HepG2 (cell line): ENCODE measurements around the gene DYNC2H1.

ENCODE experiments used
- ADNP ChIP-seq: sonication (generic); formaldehyde crosslinking; IDR thresholded peaks from 2 replicates; pipeline ENCODE4 v1.4.0; 2020; ENCODE audit warnings: missing genetic modification reagents
- GLI4 ChIP-seq: sonication (generic); formaldehyde crosslinking; IDR thresholded peaks from 2 replicates; pipeline ENCODE4 v1.5.1; 2020; ENCODE audit warnings: missing genetic modification reagents, mild to moderate bottlenecking, moderate library complexity, borderline replicate concordance
- KDM1A ChIP-seq: IDR thresholded peaks from 2 replicates; pipeline ENCODE4 v1.6.1; 2016; ENCODE audit warnings: missing compliant biosample characterization
- MYNN ChIP-seq: sonication (generic); formaldehyde crosslinking; IDR thresholded peaks from 2 replicates; pipeline ENCODE4 v1.4.0; 2020; ENCODE audit warnings: mild to moderate bottlenecking, low read depth, missing genetic modification reagents
- POLR2A ChIP-seq, 2 experiments: IDR thresholded peaks; 2 replicates each; pipeline ENCODE4 v1.6.1; 2011; ENCODE audit warnings: low read depth in 2 of 2, low read length in 2 of 2, mild to moderate bottlenecking in 1 of 2, moderate library complexity in 1 of 2; ENCODE audit not compliant: insufficient read depth in 1 of 2
- ZNF274 ChIP-seq: sonication (generic); formaldehyde crosslinking; IDR thresholded peaks from 2 replicates; pipeline ENCODE4 v1.5.1; 2020; ENCODE audit warnings: mild to moderate bottlenecking, missing genetic modification reagents
- ZNF547 ChIP-seq: sonication (generic); formaldehyde crosslinking; IDR thresholded peaks from 2 replicates; pipeline ENCODE4 v1.5.1; 2020; ENCODE audit warnings: mild to moderate bottlenecking, missing genetic modification reagents
- ZNF644 ChIP-seq: IDR thresholded peaks from 2 replicates; pipeline ENCODE4 v1.6.1; 2016; ENCODE audit warnings: low read depth
- ZNF724P ChIP-seq: sonication (generic); formaldehyde crosslinking; IDR thresholded peaks from 2 replicates; pipeline ENCODE4 v1.8.0; 2022; ENCODE audit warnings: missing genetic modification reagents, borderline replicate concordance

DNA sequence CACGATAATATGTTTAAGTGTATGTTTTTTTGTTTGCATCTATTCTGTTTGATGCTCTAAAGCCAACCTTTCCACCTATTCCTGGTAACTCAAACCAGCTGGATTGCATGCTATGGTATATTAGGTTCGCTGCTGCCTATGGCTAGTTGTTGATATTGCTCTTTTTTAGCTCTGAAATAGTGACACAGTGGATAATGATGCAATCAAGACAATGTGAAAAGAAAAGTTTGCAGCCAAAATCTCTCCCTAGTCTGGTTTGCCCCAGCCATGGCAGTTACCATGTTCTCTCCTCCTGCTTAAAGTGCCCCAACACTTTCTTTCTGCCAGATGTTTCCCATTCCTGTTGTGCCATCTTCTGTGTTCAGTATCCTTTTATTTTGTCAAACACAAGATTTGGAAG, 269.7 kb downstream of the DYNC2H1 start:
- TF ChIP-seq ZNF274 = no peak
- TF ChIP-seq ZNF644 = no peak
- TF ChIP-seq KDM1A (CRISPR knock-in tag) = no peak
- no peak for TF ChIP-seq GLI4
- no peak for TF ChIP-seq POLR2A (IDR thresholded peaks at IDR 0.05; ENCODE audit: insufficient read depth in 1 of 2, low read depth in 2 of 2, low read length in 2 of 2)
- TF ChIP-seq MYNN (CRISPR knock-in tag) = no peak
- no peak for TF ChIP-seq ZNF547
- no peak for TF ChIP-seq ADNP (CRISPR knock-in tag)
- no peak for TF ChIP-seq ZNF724P (CRISPR knock-in tag)
